ENCODE measurements around the gene VDAC1. TPM values are rescaled to one million over a fixed set of nuclear protein-coding genes. Genes with fewer than 3 reads are reported as not detected.

The VDAC1 gene
- 258 and 284 TPM in 2 replicates for total RNA-seq

GRCh38 chr5:134004626-134005416 is at the start of gene VDAC1:
Gene VDAC1 (minus strand): TSS chr5:134004975. CDS start chr5:133993012, 11,963 bp downstream.

DNA sequence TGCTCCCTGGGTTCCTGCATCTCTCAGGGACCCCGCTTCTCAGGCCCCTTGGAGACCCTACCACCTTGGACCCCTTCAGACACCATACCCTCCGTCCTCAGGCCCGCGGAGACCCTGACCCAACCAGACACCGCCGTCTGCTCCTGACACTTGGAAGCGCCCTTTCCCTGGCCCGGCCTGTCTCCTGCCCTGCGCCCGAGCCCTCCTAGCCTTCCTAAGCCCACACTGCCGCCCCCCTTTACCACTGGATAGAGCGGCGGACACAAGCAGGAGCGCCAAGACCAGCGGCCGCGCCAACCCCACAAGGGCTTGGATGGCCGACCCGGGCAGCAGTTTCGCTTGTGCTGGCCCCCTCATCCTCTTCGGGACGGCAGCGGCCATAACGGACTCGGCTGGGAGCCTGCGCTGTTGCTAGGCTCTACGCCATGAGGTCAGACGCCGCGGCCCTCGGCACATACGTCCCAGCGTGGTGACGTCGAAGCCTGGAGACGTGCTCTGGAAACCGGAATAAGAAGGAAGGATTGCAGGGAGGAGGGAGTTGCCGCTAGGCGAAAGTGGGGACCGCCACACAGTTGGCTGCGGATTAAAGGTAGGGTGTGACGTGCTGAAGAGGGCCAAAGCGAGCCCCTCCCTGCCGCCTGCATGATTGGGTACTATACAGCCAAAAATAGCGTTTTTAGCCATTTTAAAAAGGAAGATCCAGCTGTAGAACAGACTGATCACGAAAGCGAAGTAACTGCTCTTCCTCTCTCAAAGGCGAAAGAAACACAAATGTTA is 36.4 kb downstream of the VDAC1 start, which contains the start of gene C5orf15:
TSS of gene C5orf15 (minus strand) at position 422 of the 777 bp plus-strand sequence. CDS start at position 381, 41 bp downstream.

Other genes starting within 250 kb of the VDAC1 start
- gene C5orf15, start 36.4 kb downstream of the VDAC1 start, total RNA-seq: 42.2 and 48.9 TPM in 2 replicates
- 2.7 and 4.3 TPM in 2 replicates for gene TCF7, start 109.7 kb upstream of the VDAC1 start, total RNA-seq
- gene SKP1, start 172.0 kb upstream of the VDAC1 start, total RNA-seq: 285 and 312 TPM in 2 replicates
- 234 and 276 TPM in 2 replicates for gene PPP2CA, start 221.1 kb upstream of the VDAC1 start, total RNA-seq

Measured in bronchus fibroblast of lung (primary cell).